H1 (cell line): Measurements from ENCODE around the gene RAB40C. TPM values are rescaled to one million over a fixed set of nuclear protein-coding genes. Genes with fewer than 3 reads are reported as not detected.

ENCODE experiments used
- CTCF ChIA-PET: fragments of 300-600 bp; sonication (Branson Sonifier 250); formaldehyde crosslinking; loops from one replicate; lab custom pipeline; 2021; ENCODE audit not compliant: partially characterized antibody; lab: Charles Lee
- POLR2A ChIA-PET: fragments of 300-600 bp; sonication (Branson Sonifier 250); formaldehyde crosslinking; loops from one replicate; lab custom pipeline; 2021; ENCODE audit warnings: inconsistent platforms; ENCODE audit not compliant: partially characterized antibody; lab: Charles Lee
- DNase-seq, 2 experiments: peaks; one replicate each; pipeline versions ENCODE4 v3.0.0 to v3.0.0-alpha.2; 2010 to 2022; ENCODE audit warnings: low spot score in 2 of 2, low read depth in 1 of 2, mixed read lengths in 1 of 2
- FAIRE-seq: peaks from 2 replicates; lab custom pipeline; 2011; peaks lifted over from hg19 to GRCh38; lab: Jason Lieb, UNC
- H2AFZ ChIP-seq: 2 replicates; pipeline ENCODE4 v1.8.1; 2012; ENCODE audit warnings: low read length, inconsistent platforms
- H2AK5ac ChIP-seq: 2 replicates; pipeline ENCODE4 v1.6.1; 2013; ENCODE audit warnings: low read depth, low read length
- H2BK120ac ChIP-seq: replicated peaks from 2 replicates; pipeline ENCODE3; 2013; ENCODE audit warnings: low read depth, low read length, inconsistent platforms
- H2BK12ac ChIP-seq: 2 replicates; pipeline ENCODE4 v1.6.1; 2013; ENCODE audit warnings: low read depth, low read length
- H2BK15ac ChIP-seq: 2 replicates; pipeline ENCODE4 v1.6.1; 2013; ENCODE audit warnings: low read length
- H2BK20ac ChIP-seq: 2 replicates; pipeline ENCODE4 v1.6.1; 2013; ENCODE audit warnings: low read length
- H2BK5ac ChIP-seq: 2 replicates; pipeline ENCODE4 v1.6.1; 2013; ENCODE audit warnings: low read depth, low read length
- H3K14ac ChIP-seq: 2 replicates; pipeline ENCODE4 v1.6.1; 2013; ENCODE audit warnings: inconsistent platforms; ENCODE audit not compliant: insufficient read length
- H3K18ac ChIP-seq: 2 replicates; pipeline ENCODE4 v1.6.1; 2013; ENCODE audit warnings: low read length; ENCODE audit errors: extremely low read depth
- H3K23ac ChIP-seq: 2 replicates; pipeline ENCODE4 v1.6.1; 2013; ENCODE audit warnings: inconsistent platforms; ENCODE audit not compliant: insufficient read length
- H3K23me2 ChIP-seq: 2 replicates; pipeline ENCODE4 v1.6.1; 2013; ENCODE audit warnings: low read depth, low read length
- H3K27ac ChIP-seq: 2 replicates; pipeline ENCODE4 v1.6.1; 2011; ENCODE audit warnings: low read depth, low read length, inconsistent platforms
- H3K27me3 ChIP-seq, 4 experiments: replicated peaks in 1 of 4; 1 replicate in 1 of 4; 2 replicates in 3 of 4; pipeline versions ENCODE4 v1.6.1 to v1.8.1; 2011 to 2013; ENCODE audit warnings: low read length in 3 of 4, mild to moderate bottlenecking in 3 of 4, inconsistent platforms in 2 of 4, mixed read lengths in 2 of 4, moderate library complexity in 1 of 4; ENCODE audit not compliant: control insufficient read depth in 3 of 4, insufficient read depth in 3 of 4; ENCODE audit errors: extremely low read depth in 1 of 4
- H3K36me3 ChIP-seq, 4 experiments: 2 replicates each; pipeline versions ENCODE4 v1.6.1 to v1.8.1; 2011 to 2013; ENCODE audit warnings: mild to moderate bottlenecking in 4 of 4, low read length in 3 of 4, moderate library complexity in 2 of 4, control low read depth in 1 of 4, inconsistent platforms in 1 of 4; ENCODE audit not compliant: insufficient read depth in 4 of 4, control insufficient read depth in 2 of 4
- H3K4ac ChIP-seq: replicated peaks from 2 replicates; pipeline ENCODE3; 2013; ENCODE audit warnings: low read length, low read depth, mixed read lengths, inconsistent platforms; ENCODE audit not compliant: insufficient read length
- H3K4me1 ChIP-seq, 4 experiments: replicated peaks in 1 of 4; 1 replicate in 1 of 4; 2 replicates in 3 of 4; pipeline versions ENCODE4 v1.6.1 to v1.8.1; 2011 to 2013; ENCODE audit warnings: low read length in 3 of 4, inconsistent platforms in 2 of 4, mixed read lengths in 1 of 4; ENCODE audit not compliant: insufficient read depth in 4 of 4, control insufficient read depth in 3 of 4
- H3K4me2 ChIP-seq, 2 experiments: 2 replicates each; pipeline versions ENCODE4 v1.6.1 to v1.8.1; 2011 to 2013; ENCODE audit warnings: low read depth in 2 of 2, low read length in 2 of 2, control low read depth in 1 of 2, inconsistent platforms in 1 of 2, mild to moderate bottlenecking in 1 of 2; ENCODE audit not compliant: insufficient read depth in 1 of 2
- H3K4me3 ChIP-seq, 4 experiments: fragments of 200-600, 300-600 bp in 1 of 4; sonication (generic), shearing (Covaris generic), sonication (Bioruptor Twin) in 1 of 4; 2 replicates each; pipeline versions ENCODE4 v1.5.1 to v1.8.1; 2011 to 2016; ENCODE audit warnings: low read length in 4 of 4, low read depth in 3 of 4, control low read depth in 2 of 4, inconsistent platforms in 2 of 4, mild to moderate bottlenecking in 2 of 4, mixed read lengths in 1 of 4, moderate library complexity in 1 of 4; ENCODE audit not compliant: insufficient read depth in 2 of 4; ENCODE audit errors: extremely low read depth in 1 of 4
- H3K56ac ChIP-seq: replicated peaks from 2 replicates; pipeline ENCODE3; 2013; ENCODE audit warnings: low read depth, mild to moderate bottlenecking, mixed read lengths, low read length, inconsistent platforms; ENCODE audit not compliant: insufficient read length
- H3K79me1 ChIP-seq: 2 replicates; pipeline ENCODE4 v1.6.1; 2013; ENCODE audit warnings: low read depth, low read length, control low read depth
- H3K79me2 ChIP-seq, 2 experiments: 2 replicates each; pipeline versions ENCODE4 v1.6.1 to v1.8.1; 2012 to 2013; ENCODE audit warnings: low read length in 2 of 2, mild to moderate bottlenecking in 2 of 2, inconsistent platforms in 1 of 2; ENCODE audit not compliant: insufficient read depth in 2 of 2, control insufficient read depth in 1 of 2
- H3K9ac ChIP-seq, 4 experiments: replicated peaks in 1 of 4; 1 replicate in 1 of 4; 2 replicates in 3 of 4; pipeline versions ENCODE4 v1.6.1 to v1.8.1; 2011 to 2013; ENCODE audit warnings: low read depth in 3 of 4, low read length in 3 of 4, control low read depth in 2 of 4, mild to moderate bottlenecking in 2 of 4, moderate library complexity in 2 of 4, inconsistent platforms in 1 of 4; ENCODE audit errors: extremely low read depth in 1 of 4
- H3K9me3 ChIP-seq, 2 experiments: 2 replicates each; pipeline versions ENCODE4 v1.6.1 to v1.8.1; 2012 to 2013; ENCODE audit warnings: mild to moderate bottlenecking in 2 of 2, moderate library complexity in 2 of 2, control low read depth in 1 of 2, inconsistent platforms in 1 of 2, low read depth in 1 of 2, low read length in 1 of 2, mixed read lengths in 1 of 2; ENCODE audit not compliant: insufficient read depth in 2 of 2
- H4K20me1 ChIP-seq, 2 experiments: replicated peaks in 1 of 2; 2 replicates each; pipeline versions ENCODE3 to v1.8.1; 2011 to 2013; ENCODE audit warnings: inconsistent platforms in 2 of 2, low read length in 2 of 2, mild to moderate bottlenecking in 1 of 2; ENCODE audit not compliant: insufficient read depth in 2 of 2, control insufficient read depth in 1 of 2
- H4K5ac ChIP-seq: 2 replicates; pipeline ENCODE4 v1.6.1; 2013; ENCODE audit warnings: low read length, low read depth, mixed read lengths, inconsistent platforms; ENCODE audit not compliant: insufficient read length
- H4K8ac ChIP-seq: 2 replicates; pipeline ENCODE4 v1.8.0; 2013; ENCODE audit warnings: mild to moderate bottlenecking, moderate library complexity, low read length, inconsistent platforms; ENCODE audit not compliant: insufficient read depth; ENCODE audit errors: extremely low read depth
- H4K91ac ChIP-seq: replicated peaks from 2 replicates; pipeline ENCODE3; 2013; ENCODE audit warnings: low read length, mixed read lengths, inconsistent platforms; ENCODE audit not compliant: insufficient read length
- ASH2L ChIP-seq: fragments of 200-600, 300-600 bp; sonication (generic); IDR thresholded peaks from one replicate; pipeline ENCODE4 v1.7.1; 2017; ENCODE audit warnings: low read length
- CHD1 ChIP-seq: IDR thresholded peaks from 2 replicates; pipeline ENCODE4 v1.6.1; 2012; ENCODE audit warnings: low read depth, low read length, improper control_type of control experiment
- EGR1 ChIP-seq: IDR thresholded peaks from 2 replicates; pipeline ENCODE4 v1.6.1; 2011; ENCODE audit warnings: low read depth, low read length, borderline replicate concordance
- PHF8 ChIP-seq: fragments of 200-600 bp; sonication (generic); conservative IDR thresholded peaks from 2 replicates; pipeline ENCODE4 v1.7.1; 2012; ENCODE audit warnings: low read depth, mild to moderate bottlenecking, inconsistent platforms, low read length, moderate library complexity
- TBP ChIP-seq: IDR thresholded peaks from 2 replicates; pipeline ENCODE4 v1.6.1; 2011; ENCODE audit warnings: low read depth, low read length, improper control_type of control experiment
- WGBS, 2 experiments: shearing (Covaris generic) in 1 of 2; methylation state at CpG; one replicate each; pipeline versions ENCODE4 v1.1.6 to v1.1.7; 2013 to 2015; ENCODE audit warnings: low lambda C conversion rate in 2 of 2, mixed read lengths in 2 of 2, inconsistent platforms in 1 of 2, low coverage in 1 of 2, missing lambda C conversion rate in 1 of 2; ENCODE audit not compliant: insufficient replicate concordance in 2 of 2, insufficient coverage in 1 of 2, insufficient read length in 1 of 2; ENCODE audit errors: extremely low coverage in 1 of 2, missing lambda C conversion rate in 1 of 2; 5-methylcytosine and 5-hydroxymethylcytosine counted together
- polyA plus RNA-seq, 7 experiments: library from polyadenylated mRNA; depleted of rRNA in 3 of 7; stranded (reverse) in 5 of 7; unstranded in 2 of 7; fragments of >200 nt in 5 of 7; fragments of 200-250 nt in 2 of 7; gene quantifications; 1 replicate in 5 of 7; 2 replicates in 1 of 7; 4 replicates in 1 of 7; pipeline versions ENCODE4 v1.2.1 to v1.2.3, GENCODE V29; 2011 to 2013; ENCODE audit warnings: missing spikeins in 2 of 7, mixed read lengths in 2 of 7
- total RNA-seq: library from RNA; stranded (reverse); fragmentation: NEBNext Ultra II Directional; extraction: Animal tissue kit (Norgen Biotek cat#: 25700); gene quantifications from 2 replicates; pipeline ENCODE4 v1.2.1, GENCODE V29; 2021

Gene RAB40C
- total and polyA plus RNA-seq, 2 of the 8 experiments (the other 6 are each of a cell fraction or from before 2014, with no cell fraction given), result 13.9 to 15.6 TPM

DNA sequence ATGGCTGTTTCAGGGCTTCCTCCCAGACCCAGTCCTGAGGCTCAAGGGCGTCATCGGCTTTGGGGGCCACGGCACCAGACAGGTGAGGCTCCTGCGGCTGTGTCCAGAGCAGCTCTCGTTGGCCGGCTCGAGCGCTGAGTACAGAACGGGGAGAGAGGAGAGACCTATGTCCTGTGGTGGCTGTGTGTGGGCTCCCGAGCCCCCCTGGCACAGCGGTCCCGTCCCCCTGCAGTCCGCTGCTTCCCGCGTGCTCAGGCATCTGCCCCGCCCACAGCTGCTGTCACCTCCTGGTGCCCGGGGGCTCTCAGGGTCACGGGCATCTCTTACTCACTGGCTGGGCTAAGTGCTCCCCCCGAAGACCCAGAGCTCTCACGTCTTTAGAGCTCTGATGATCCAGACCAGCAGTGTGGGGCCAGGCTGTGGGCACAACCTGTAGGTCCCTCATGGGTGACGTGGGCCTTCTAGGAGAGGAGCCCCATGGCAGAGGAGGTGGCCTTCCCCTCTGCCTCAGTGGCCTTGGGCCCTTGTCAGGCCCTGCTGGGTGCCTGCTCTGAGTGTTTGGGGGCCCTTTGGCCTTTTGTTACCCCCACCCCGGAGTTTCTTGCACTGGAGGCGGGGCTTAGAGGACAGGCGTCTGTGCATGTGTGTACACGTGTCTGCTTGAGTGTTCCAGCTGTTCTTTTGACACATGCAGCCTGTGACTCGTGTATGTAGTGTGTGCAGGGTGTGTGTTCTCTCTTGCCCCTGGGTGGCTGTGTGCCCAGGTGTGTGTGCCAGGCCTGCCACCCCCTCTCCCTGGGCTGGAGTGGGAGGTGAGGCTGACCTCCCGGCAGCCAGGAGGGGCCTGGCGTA lies 62.8 kb downstream of the RAB40C start:
- no peak overlapping the region for H3K4me2 ChIP-seq
- no peak overlapping the region for H2BK15ac ChIP-seq
- peaks cover 0 to 2% of the 10 kb centered on the region in 2 experiments for H4K20me1 ChIP-seq

More for the DNA sequence above, 62.8 kb downstream of the RAB40C start:
- no peak overlapping the region for H3K14ac ChIP-seq
- H2BK20ac ChIP-seq, result no peak overlapping the region
- no peak overlapping the region for H4K5ac ChIP-seq
- H3K9me3 ChIP-seq, result no peaks in the 10 kb centered on the region
- FAIRE-seq (no peak), DNase-seq (no peak)
- H2BK5ac ChIP-seq, result no peak overlapping the region
- peaks cover 0 to 35% (median 1%) of the 10 kb centered on the region in 4 experiments; a peak in 1 of 8 replicates for H3K36me3 ChIP-seq
- no peak overlapping the region for H4K91ac ChIP-seq
- no peak overlapping the region for H3K56ac ChIP-seq
- ChIA-PET POLR2A (interaction anchor here (0.7 to 1.9 kb wide), 5 partner anchors 10 to 78 kb away, joined by 3 to 4 read pairs (median 3); partner anchors contain the start of genes METTL26 and RHOT2), CTCF (interaction anchor here (1.0 to 7.9 kb wide), 5 partner anchors 8 to 52 kb away, joined by 3 to 104 read pairs (median 3); partner anchors contain the start of gene RHOT2)
- H2AFZ ChIP-seq, result no peak overlapping the region
- H3K4me1 ChIP-seq, result peaks cover 0 to 4% (median under 1%) of the 10 kb centered on the region in 4 experiments; a peak in 4 of 7 replicates
- 90% methylated on average over 18 of the region's 28 CpGs; no CpG with 5 or more reads in 1 of the 2 experiments for WGBS, 2 experiments
- H3K23me2 ChIP-seq, result peaks cover 7% of the 10 kb centered on the region
- no peak overlapping the region; the same call in 1 of the 2 replicates for H4K8ac ChIP-seq
- no peak overlapping the region for H3K18ac ChIP-seq
- H3K79me2 ChIP-seq, result no peaks in the 10 kb centered on the region
- no peak overlapping the region for H2BK120ac ChIP-seq
- H3K79me1 ChIP-seq, result no peaks in the 10 kb centered on the region
- no peak for TF ChIP-seq EGR1
- no peak for TF ChIP-seq PHF8
- no peak for TF ChIP-seq ASH2L
- no peak for TF ChIP-seq CHD1
- TF ChIP-seq TBP, result no peak
- TF ChIP-seq, all 59 proteins: peak for 0
- no peak overlapping the region for H3K27ac ChIP-seq
- no peak overlapping the region for H3K4me3 ChIP-seq
- H3K23ac ChIP-seq, result no peak overlapping the region
- no peak overlapping the region for H2BK12ac ChIP-seq
- H2AK5ac ChIP-seq, result no peak overlapping the region
- no peaks in the 10 kb centered on the region for H3K27me3 ChIP-seq
- H3K9ac ChIP-seq, result no peak overlapping the region
- no peak overlapping the region for H3K4ac ChIP-seq
